GM12878 (cell line): ENCODE measurements around the gene TBCCD1.

Source experiments
- BRCA1 ChIP-seq: IDR thresholded peaks from 2 replicates; pipeline ENCODE4 v1.6.1; 2011; ENCODE audit warnings: low read depth, low read length, improper control_type of control experiment
- EP300 ChIP-seq, 2 experiments: fragments of 150-350 bp in 1 of 2; IDR thresholded peaks; 2 replicates each; pipeline ENCODE4 v1.6.1; 2011 to 2012; ENCODE audit warnings: low read depth in 2 of 2, low read length in 2 of 2, borderline replicate concordance in 1 of 2, improper control_type of control experiment in 1 of 2, inconsistent platforms in 1 of 2; ENCODE audit not compliant: control insufficient read depth in 1 of 2
- ESRRA ChIP-seq: IDR thresholded peaks from 2 replicates; pipeline ENCODE4 v1.6.1; 2012; ENCODE audit warnings: mild to moderate bottlenecking, low read length, improper control_type of control experiment
- EZH2 ChIP-seq: IDR thresholded peaks from 2 replicates; pipeline ENCODE4 v1.6.1; 2012; ENCODE audit warnings: low read depth, mild to moderate bottlenecking, control low read depth, inconsistent platforms, low read length, borderline replicate concordance; ENCODE audit not compliant: control insufficient read depth
- HDAC6 ChIP-seq: fragments of 200-600 bp; sonication (generic); IDR thresholded peaks from one replicate; pipeline ENCODE4 v1.8.0; 2017; ENCODE audit warnings: antibody characterized with exemption; ENCODE audit not compliant: unreplicated experiment
- MXI1 ChIP-seq: fragments of 150-350 bp; IDR thresholded peaks from 2 replicates; pipeline ENCODE4 v1.6.1; 2011; ENCODE audit warnings: low read depth, mild to moderate bottlenecking, inconsistent platforms, low read length, improper control_type of control experiment
- SMAD1 ChIP-seq: fragments of 450-650 bp; IDR thresholded peaks from 2 replicates; pipeline ENCODE4 v1.6.1; 2018; ENCODE audit warnings: mild to moderate bottlenecking, low read depth; ENCODE audit not compliant: partially characterized antibody
- ZZZ3 ChIP-seq: IDR thresholded peaks from 2 replicates; pipeline ENCODE4 v1.6.1; 2011; ENCODE audit warnings: low read depth; ENCODE audit not compliant: control insufficient read depth, insufficient read length
- TF ChIP-seq, protein P1 (sequence below): IDR thresholded peaks from 2 replicates; pipeline ENCODE4 v1.6.1; 2011; ENCODE audit warnings: mild to moderate bottlenecking, low read depth, low read length, moderate library complexity; ENCODE audit not compliant: insufficient replicate concordance

DNA sequence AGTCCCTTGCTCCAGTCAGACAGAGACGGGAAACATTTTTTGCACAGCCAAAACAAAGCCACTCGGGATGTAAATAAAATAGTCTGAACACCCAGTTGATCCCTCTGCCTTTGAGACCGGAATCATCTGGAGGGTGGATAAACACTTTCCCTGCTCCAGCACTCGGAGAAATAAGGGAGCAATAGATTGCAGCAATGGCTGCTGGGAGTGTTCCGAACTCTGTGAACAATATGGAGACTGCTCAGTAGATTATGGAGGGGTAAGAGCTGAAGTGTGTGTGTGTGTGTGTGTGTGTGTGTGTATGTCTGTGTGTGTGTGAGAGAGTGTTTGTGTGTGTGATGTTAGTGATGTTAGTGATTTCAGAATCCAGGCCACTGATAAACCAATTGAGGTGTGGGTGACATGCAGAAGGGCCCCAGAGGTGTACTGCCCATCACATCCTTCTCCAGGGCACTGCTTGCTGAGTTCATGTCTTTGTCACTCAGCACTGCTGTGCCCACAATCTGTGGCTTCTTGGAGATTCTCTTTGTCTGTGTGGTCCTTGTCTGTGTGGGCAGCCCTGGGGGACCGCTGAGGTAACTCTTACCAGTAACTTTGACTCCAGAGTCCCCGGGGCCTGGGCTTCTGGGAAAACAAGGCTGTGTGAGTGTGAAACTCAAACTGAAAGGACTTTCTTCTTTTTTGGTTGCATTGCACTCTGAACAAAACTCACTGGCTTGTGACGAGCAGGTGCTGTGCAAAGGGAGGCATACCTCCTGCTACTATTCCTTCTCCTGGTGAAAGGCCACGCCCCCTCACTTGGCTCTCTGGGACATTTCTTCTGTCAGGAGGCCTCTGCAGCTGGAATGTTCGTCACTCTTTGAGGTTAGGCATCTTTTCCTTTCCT, 45.9 kb downstream of the TBCCD1 start:
- TF ChIP-seq ESRRA, result no peak
- TF ChIP-seq, protein P1, sequence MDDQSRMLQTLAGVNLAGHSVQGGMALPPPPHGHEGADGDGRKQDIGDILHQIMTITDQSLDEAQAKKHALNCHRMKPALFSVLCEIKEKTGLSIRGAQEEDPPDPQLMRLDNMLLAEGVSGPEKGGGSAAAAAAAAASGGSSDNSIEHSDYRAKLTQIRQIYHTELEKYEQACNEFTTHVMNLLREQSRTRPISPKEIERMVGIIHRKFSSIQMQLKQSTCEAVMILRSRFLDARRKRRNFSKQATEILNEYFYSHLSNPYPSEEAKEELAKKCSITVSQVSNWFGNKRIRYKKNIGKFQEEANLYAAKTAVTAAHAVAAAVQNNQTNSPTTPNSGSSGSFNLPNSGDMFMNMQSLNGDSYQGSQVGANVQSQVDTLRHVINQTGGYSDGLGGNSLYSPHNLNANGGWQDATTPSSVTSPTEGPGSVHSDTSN, result no peak
- TF ChIP-seq MXI1, result no peak
- TF ChIP-seq HDAC6, result no peak
- no peak for TF ChIP-seq ZZZ3
- TF ChIP-seq EP300 (IDR thresholded peaks at IDR 0.05; ENCODE audit: borderline replicate concordance in 1 of 2, control insufficient read depth in 1 of 2, low read depth in 2 of 2, low read length in 2 of 2), result no peak
- no peak for TF ChIP-seq EZH2
- no peak for TF ChIP-seq SMAD1
- no peak for TF ChIP-seq BRCA1
